GM23338 (cell line): ENCODE measurements around the gene IL6R. TPM values are rescaled to one million over a fixed set of nuclear protein-coding genes. Genes with fewer than 3 reads are reported as not detected.

ENCODE experiments used
- ATAC-seq: fragments of 200-7000 bp; cut with Tn5 transposase; 3 replicates; pipeline ENCODE4 v1.9.1; 2020
- DNase-seq: peaks from one replicate; pipeline ENCODE4 v3.0.0-alpha.2; 2015; ENCODE audit warnings: low spot score
- H2AFZ ChIP-seq: fragments of 200-600 bp; sonication (generic); 2 replicates; pipeline ENCODE4 v1.8.0; 2016; ENCODE audit warnings: antibody characterized with exemption, mild to moderate bottlenecking, moderate library complexity
- H3F3A ChIP-seq: fragments of 200-600 bp; sonication (generic); replicated peaks from 2 replicates; pipeline ENCODE4 v1.8.0; 2017; ENCODE audit warnings: antibody characterized with exemption, mixed run types, low read depth
- H3K27ac ChIP-seq: fragments of 200-600 bp; sonication (generic); 2 replicates; pipeline ENCODE4 v1.6.1; 2016; ENCODE audit warnings: low read depth
- H3K27me3 ChIP-seq: fragments of 200-600 bp; sonication (generic); 2 replicates; pipeline ENCODE4 v1.8.0; 2016; ENCODE audit warnings: mild to moderate bottlenecking, mixed run types, moderate library complexity; ENCODE audit not compliant: insufficient read depth
- H3K36me3 ChIP-seq: fragments of 200-600 bp; sonication (generic); 2 replicates; pipeline ENCODE4 v1.8.0; 2016; ENCODE audit warnings: mild to moderate bottlenecking; ENCODE audit not compliant: insufficient read depth
- H3K4me1 ChIP-seq: fragments of 200-600 bp; sonication (generic); 2 replicates; pipeline ENCODE4 v1.8.0; 2016; ENCODE audit warnings: mild to moderate bottlenecking, moderate library complexity; ENCODE audit not compliant: insufficient read depth
- H3K4me2 ChIP-seq: fragments of 200-600 bp; sonication (generic); 2 replicates; pipeline ENCODE4 v1.7.1; 2017; ENCODE audit warnings: mixed run types
- H3K4me3 ChIP-seq: fragments of 200-600 bp; sonication (generic); 2 replicates; pipeline ENCODE4 v1.6.1; 2016; ENCODE audit warnings: mixed run types
- H3K79me2 ChIP-seq: fragments of 200-600 bp; sonication (generic); replicated peaks from 2 replicates; pipeline ENCODE4 v1.8.0; 2017; ENCODE audit warnings: mild to moderate bottlenecking; ENCODE audit not compliant: insufficient read depth
- H3K9me2 ChIP-seq: fragments of 200-600 bp; sonication (generic); 2 replicates; pipeline ENCODE4 v1.8.0; 2017; ENCODE audit not compliant: insufficient read depth
- H4K20me1 ChIP-seq: fragments of 200-600 bp; sonication (generic); replicated peaks from 2 replicates; pipeline ENCODE4 v1.8.0; 2017; ENCODE audit warnings: mild to moderate bottlenecking; ENCODE audit not compliant: insufficient read depth
- H3K27ac Mint-ChIP-seq: 2 replicates; pipeline ENCODE4 v1.8.0; 2020; ENCODE audit warnings: inconsistent platforms, mild to moderate bottlenecking, moderate library complexity, mixed read lengths
- H3K27me3 Mint-ChIP-seq: 3 replicates; pipeline ENCODE4 v1.8.0; 2022; ENCODE audit warnings: low read depth, mild to moderate bottlenecking, moderate library complexity, mixed read lengths, inconsistent platforms; ENCODE audit not compliant: insufficient read depth, poor library complexity
- H3K36me3 Mint-ChIP-seq: 3 replicates; pipeline ENCODE4 v1.8.0; 2021; ENCODE audit warnings: low read depth, mild to moderate bottlenecking, inconsistent platforms, moderate library complexity, mixed read lengths
- H3K4me1 Mint-ChIP-seq: 3 replicates; pipeline ENCODE4 v1.8.0; 2020; ENCODE audit warnings: mild to moderate bottlenecking, inconsistent platforms, mixed read lengths
- H3K4me3 Mint-ChIP-seq: 3 replicates; pipeline ENCODE4 v1.8.0; 2021; ENCODE audit warnings: moderate library complexity, mild to moderate bottlenecking, inconsistent platforms, mixed read lengths
- H3K9me3 Mint-ChIP-seq: 3 replicates; pipeline ENCODE4 v1.8.0; 2020; ENCODE audit warnings: moderate library complexity, mild to moderate bottlenecking, inconsistent platforms, mixed read lengths
- CREB1 ChIP-seq: fragments of 250-450 bp; sonication (Bioruptor Pico); IDR thresholded peaks from 2 replicates; pipeline ENCODE4 v1.5.0; 2020; ENCODE audit warnings: low read depth, mild to moderate bottlenecking, moderate library complexity
- EZH2 ChIP-seq: fragments of 200-600 bp; sonication (generic); IDR thresholded peaks from one replicate; pipeline ENCODE4 v1.8.0; 2017; ENCODE audit warnings: antibody characterized with exemption, mild to moderate bottlenecking, low read depth; ENCODE audit not compliant: unreplicated experiment
- EZH2phosphoT487 ChIP-seq: fragments of 200-600 bp; sonication (generic); IDR thresholded peaks from one replicate; pipeline ENCODE4 v1.8.1; 2018; ENCODE audit warnings: antibody characterized with exemption; ENCODE audit not compliant: unreplicated experiment
- JUNB ChIP-seq: IDR thresholded peaks from one replicate; pipeline ENCODE4 v1.6.1; 2016; ENCODE audit warnings: antibody characterized with exemption; ENCODE audit not compliant: unreplicated experiment
- NANOG ChIP-seq: IDR thresholded peaks from 2 replicates; pipeline ENCODE4 v1.6.1; 2016; ENCODE audit warnings: antibody characterized with exemption, borderline replicate concordance
- POLR2AphosphoS5 ChIP-seq: IDR thresholded peaks from 2 replicates; pipeline ENCODE4 v1.6.1; 2016; ENCODE audit warnings: antibody characterized with exemption, low read depth
- ZNF114 ChIP-seq: fragments of 250-450 bp; sonication (Bioruptor Pico); IDR thresholded peaks from 2 replicates; pipeline ENCODE4 v1.5.0; 2020; ENCODE audit warnings: mild to moderate bottlenecking, moderate library complexity
- polyA plus RNA-seq: library from polyadenylated mRNA; unstranded; fragments of >200 nt; fragmentation: Nextera tagmentation; extraction: Ambion mirVana; gene quantifications from 2 replicates; pipeline ENCODE4 v1.2.1, GENCODE V29; 2016
- total RNA-seq: library from RNA; depleted of rRNA; stranded (reverse); fragments of >200 nt; shearing (Covaris generic); gene quantifications from 2 replicates; pipeline ENCODE4 v1.2.3, GENCODE V29; 2014
- TF ChIP-seq, protein P1 (sequence below): IDR thresholded peaks from one replicate; pipeline ENCODE4 v1.6.1; 2018; ENCODE audit warnings: antibody characterized with exemption; ENCODE audit not compliant: unreplicated experiment
- TF ChIP-seq, protein P2 (sequence below): IDR thresholded peaks from 2 replicates; pipeline ENCODE4 v1.6.1; 2016; ENCODE audit warnings: antibody characterized with exemption
- TF ChIP-seq, protein P3 (sequence below), 2 experiments: fragments of 200-600 bp in 1 of 2; sonication (generic) in 1 of 2; conservative IDR thresholded peaks; 2 replicates each; pipeline versions ENCODE4 v1.5.1 to v1.6.1; 2016 to 2017; ENCODE audit warnings: antibody characterized with exemption in 2 of 2, low read depth in 2 of 2, mild to moderate bottlenecking in 2 of 2, moderate library complexity in 1 of 2

The IL6R gene
- total and polyA plus RNA-seq, 2 experiments from 2014 or later: 1.0 to 13.8 TPM

DNA sequence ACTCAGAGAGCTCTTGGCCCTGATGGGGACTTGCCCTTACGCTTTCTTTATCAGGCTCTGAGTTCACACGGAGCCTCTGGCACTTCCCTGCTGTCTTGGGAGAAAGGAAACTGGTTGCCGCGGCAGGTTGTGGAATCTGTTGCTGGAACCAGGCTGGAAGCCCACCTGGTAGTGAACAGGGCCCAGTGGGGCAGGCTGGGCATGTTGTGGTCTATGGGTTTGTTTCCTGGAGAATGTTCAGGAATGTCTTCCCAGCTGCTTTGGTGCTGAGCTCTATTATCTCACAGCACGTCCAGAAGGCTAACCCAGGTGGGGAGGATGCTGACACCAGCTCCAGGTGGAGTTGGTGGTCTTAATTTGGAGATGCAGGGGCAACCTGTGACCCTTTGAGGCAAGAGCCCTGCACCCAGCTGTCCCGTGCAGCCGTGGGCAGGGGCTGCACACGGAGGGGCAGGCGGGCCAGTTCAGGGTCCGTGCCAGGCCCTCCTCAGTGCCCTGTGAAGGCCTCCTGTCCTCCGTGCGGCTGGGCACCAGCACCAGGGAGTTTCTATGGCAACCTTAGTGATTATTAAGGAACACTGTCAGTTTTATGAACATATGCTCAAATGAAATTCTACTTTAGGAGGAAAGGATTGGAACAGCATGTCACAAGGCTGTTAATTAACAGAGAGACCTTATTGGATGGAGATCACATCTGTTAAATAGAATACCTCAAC is 63.5 kb downstream of the IL6R start (continued):
- TF ChIP-seq, protein P1, sequence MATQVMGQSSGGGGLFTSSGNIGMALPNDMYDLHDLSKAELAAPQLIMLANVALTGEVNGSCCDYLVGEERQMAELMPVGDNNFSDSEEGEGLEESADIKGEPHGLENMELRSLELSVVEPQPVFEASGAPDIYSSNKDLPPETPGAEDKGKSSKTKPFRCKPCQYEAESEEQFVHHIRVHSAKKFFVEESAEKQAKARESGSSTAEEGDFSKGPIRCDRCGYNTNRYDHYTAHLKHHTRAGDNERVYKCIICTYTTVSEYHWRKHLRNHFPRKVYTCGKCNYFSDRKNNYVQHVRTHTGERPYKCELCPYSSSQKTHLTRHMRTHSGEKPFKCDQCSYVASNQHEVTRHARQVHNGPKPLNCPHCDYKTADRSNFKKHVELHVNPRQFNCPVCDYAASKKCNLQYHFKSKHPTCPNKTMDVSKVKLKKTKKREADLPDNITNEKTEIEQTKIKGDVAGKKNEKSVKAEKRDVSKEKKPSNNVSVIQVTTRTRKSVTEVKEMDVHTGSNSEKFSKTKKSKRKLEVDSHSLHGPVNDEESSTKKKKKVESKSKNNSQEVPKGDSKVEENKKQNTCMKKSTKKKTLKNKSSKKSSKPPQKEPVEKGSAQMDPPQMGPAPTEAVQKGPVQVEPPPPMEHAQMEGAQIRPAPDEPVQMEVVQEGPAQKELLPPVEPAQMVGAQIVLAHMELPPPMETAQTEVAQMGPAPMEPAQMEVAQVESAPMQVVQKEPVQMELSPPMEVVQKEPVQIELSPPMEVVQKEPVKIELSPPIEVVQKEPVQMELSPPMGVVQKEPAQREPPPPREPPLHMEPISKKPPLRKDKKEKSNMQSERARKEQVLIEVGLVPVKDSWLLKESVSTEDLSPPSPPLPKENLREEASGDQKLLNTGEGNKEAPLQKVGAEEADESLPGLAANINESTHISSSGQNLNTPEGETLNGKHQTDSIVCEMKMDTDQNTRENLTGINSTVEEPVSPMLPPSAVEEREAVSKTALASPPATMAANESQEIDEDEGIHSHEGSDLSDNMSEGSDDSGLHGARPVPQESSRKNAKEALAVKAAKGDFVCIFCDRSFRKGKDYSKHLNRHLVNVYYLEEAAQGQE: no peak
- TF ChIP-seq, protein P2, sequence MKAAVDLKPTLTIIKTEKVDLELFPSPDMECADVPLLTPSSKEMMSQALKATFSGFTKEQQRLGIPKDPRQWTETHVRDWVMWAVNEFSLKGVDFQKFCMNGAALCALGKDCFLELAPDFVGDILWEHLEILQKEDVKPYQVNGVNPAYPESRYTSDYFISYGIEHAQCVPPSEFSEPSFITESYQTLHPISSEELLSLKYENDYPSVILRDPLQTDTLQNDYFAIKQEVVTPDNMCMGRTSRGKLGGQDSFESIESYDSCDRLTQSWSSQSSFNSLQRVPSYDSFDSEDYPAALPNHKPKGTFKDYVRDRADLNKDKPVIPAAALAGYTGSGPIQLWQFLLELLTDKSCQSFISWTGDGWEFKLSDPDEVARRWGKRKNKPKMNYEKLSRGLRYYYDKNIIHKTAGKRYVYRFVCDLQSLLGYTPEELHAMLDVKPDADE: no peak
- TF ChIP-seq, protein P3, sequence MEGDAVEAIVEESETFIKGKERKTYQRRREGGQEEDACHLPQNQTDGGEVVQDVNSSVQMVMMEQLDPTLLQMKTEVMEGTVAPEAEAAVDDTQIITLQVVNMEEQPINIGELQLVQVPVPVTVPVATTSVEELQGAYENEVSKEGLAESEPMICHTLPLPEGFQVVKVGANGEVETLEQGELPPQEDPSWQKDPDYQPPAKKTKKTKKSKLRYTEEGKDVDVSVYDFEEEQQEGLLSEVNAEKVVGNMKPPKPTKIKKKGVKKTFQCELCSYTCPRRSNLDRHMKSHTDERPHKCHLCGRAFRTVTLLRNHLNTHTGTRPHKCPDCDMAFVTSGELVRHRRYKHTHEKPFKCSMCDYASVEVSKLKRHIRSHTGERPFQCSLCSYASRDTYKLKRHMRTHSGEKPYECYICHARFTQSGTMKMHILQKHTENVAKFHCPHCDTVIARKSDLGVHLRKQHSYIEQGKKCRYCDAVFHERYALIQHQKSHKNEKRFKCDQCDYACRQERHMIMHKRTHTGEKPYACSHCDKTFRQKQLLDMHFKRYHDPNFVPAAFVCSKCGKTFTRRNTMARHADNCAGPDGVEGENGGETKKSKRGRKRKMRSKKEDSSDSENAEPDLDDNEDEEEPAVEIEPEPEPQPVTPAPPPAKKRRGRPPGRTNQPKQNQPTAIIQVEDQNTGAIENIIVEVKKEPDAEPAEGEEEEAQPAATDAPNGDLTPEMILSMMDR (conservative IDR thresholded peaks at IDR 0.05; ENCODE audit: low read depth in 2 of 2): no peak
- TF ChIP-seq EZH2phosphoT487 (no peak), ZNF114 (no peak)

DNA sequence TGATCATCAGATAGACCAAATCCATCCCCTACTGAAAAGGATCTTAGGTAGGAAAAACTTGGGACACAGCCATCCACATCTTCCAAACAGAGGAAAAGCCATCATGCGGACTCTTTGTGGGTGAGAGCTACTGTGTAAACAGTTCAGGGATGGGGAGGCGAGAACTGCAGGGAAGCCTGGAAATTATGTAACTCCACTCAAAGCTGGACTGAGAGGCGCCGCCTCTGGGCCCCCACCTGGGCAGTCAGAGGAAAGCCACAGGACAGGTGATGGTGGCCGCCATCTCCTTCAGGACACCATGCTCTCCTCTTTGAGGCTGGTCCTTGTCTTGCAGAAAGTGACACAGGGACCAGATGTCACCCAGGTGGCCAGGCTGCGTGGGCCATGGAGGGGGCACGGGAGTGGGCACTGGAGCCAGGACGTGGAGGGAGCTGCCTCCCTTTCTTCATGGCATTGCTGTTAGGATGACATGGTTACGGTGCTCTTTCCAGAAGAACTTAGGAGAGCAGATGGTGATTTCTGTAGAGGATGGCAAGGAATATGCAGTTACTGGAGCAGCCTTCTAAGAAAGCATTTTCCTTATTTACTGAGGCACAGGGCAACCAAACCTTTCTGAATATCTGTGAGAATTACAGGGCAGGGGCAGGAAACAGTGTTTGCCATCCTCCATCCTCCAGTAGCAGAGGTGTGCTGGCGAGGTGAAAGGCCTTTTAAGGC is 64.9 kb downstream of the IL6R start:
- H3K4me1 Mint-ChIP-seq: peaks cover 13% of the 10 kb centered on the region
- no peaks in the 10 kb centered on the region for H3K79me2 ChIP-seq
- no peaks in the 10 kb centered on the region for H3K9me2 ChIP-seq
- no peaks in the 10 kb centered on the region for H3F3A ChIP-seq
- no peaks in the 10 kb centered on the region; the same call in 1 of the 2 replicates for H3K4me1 ChIP-seq
- ATAC-seq (no peak), DNase-seq (no peak)
- no peaks in the 10 kb centered on the region for H3K9me3 Mint-ChIP-seq
- no peak overlapping the region for H2AFZ ChIP-seq
- no peak overlapping the region for H3K4me2 ChIP-seq
- H3K36me3 Mint-ChIP-seq: no peaks in the 10 kb centered on the region
- H3K4me3 ChIP-seq: no peak overlapping the region
- no peaks in the 10 kb centered on the region for H4K20me1 ChIP-seq
- no peak overlapping the region for H3K27ac ChIP-seq
- H3K27me3 ChIP-seq: no peaks in the 10 kb centered on the region
- no peaks in the 10 kb centered on the region for H3K36me3 ChIP-seq
- TF ChIP-seq, protein P3 (conservative IDR thresholded peaks at IDR 0.05; ENCODE audit: low read depth in 2 of 2): no peak
- no peak for TF ChIP-seq CREB1 (CRISPR knock-in tag)
- no peak for TF ChIP-seq EZH2
- no peak for TF ChIP-seq POLR2AphosphoS5
- no peak for TF ChIP-seq EZH2phosphoT487
- TF ChIP-seq JUNB: no peak
- no peak for TF ChIP-seq NANOG
- peaks cover 2% of the 10 kb centered on the region for H3K27me3 Mint-ChIP-seq
- H3K27ac Mint-ChIP-seq: no peak overlapping the region
- no peak overlapping the region for H3K4me3 Mint-ChIP-seq
